GM21576 (cell line): Measurements from ENCODE around the gene COG4.
"Not testable (repeated sequence)": the region's sequence is repeated elsewhere in the genome, so short reads cannot be mapped to it uniquely, and the experiment has no call there.

ENCODE experiments used
- ATAC-seq: cut with Tn5 transposase; IDR thresholded peaks from one replicate; pipeline ENCODE4 v1.9.1; 2021; ENCODE audit warnings: mild to moderate bottlenecking, moderate library complexity; ENCODE audit not compliant: unreplicated experiment

The COG4 gene

GRCh38 chr16:70523076-70523742 is at the start of gene COG4:
Gene COG4 (minus strand): TSS chr16:70523554. CDS start chr16:70523543, 11 bp downstream.
- ATAC-seq, result peak; percentile 56

- no peak for ATAC-seq
Observed at GRCh38 chr16:70572926-70573270, 49.5 kb upstream of the COG4 start.

- no peak for ATAC-seq
Observed at GRCh38 chr16:70572050-70572925, 48.9 kb upstream of the COG4 start.

- ATAC-seq, result no peak
Observed at GRCh38 chr16:70571623-70572022, 48.3 kb upstream of the COG4 start.

- no peak for ATAC-seq
Observed at GRCh38 chr16:70570967-70571570, 47.7 kb upstream of the COG4 start.

- no peak for ATAC-seq
Observed at GRCh38 chr16:70569752-70570151, 46.4 kb upstream of the COG4 start.

- ATAC-seq, result no peak
Observed at GRCh38 chr16:70568601-70569237, 45.4 kb upstream of the COG4 start.

GRCh38 chr16:70565053-70565452 is 41.7 kb upstream of the COG4 start:
- ATAC-seq, result no peak

- ATAC-seq, result no peak
Observed at GRCh38 chr16:70563636-70564035, 40.3 kb upstream of the COG4 start.

- no peak for ATAC-seq
Observed at GRCh38 chr16:70561623-70562022, 38.3 kb upstream of the COG4 start.

- no peak for ATAC-seq
Observed at GRCh38 chr16:70556063-70556462, 32.7 kb upstream of the COG4 start.

- no peak for ATAC-seq
Observed at GRCh38 chr16:70553645-70554044, 30.3 kb upstream of the COG4 start.

GRCh38 chr16:70552675-70553074 is 29.3 kb upstream of the COG4 start:
- ATAC-seq, result no peak

- no peak for ATAC-seq
Observed at GRCh38 chr16:70551788-70552187, 28.4 kb upstream of the COG4 start.

GRCh38 chr16:70550082-70550481 is 26.7 kb upstream of the COG4 start:
- no peak for ATAC-seq

- ATAC-seq, result no peak
Observed at GRCh38 chr16:70548936-70549335, 25.6 kb upstream of the COG4 start.

GRCh38 chr16:70544548-70544947 is 21.2 kb upstream of the COG4 start:
- ATAC-seq, result no peak

GRCh38 chr16:70540994-70541393 is 17.6 kb upstream of the COG4 start:
- ATAC-seq, result no peak

- no peak for ATAC-seq
Observed at GRCh38 chr16:70534971-70535370, 11.6 kb upstream of the COG4 start.

- ATAC-seq, result not testable (repeated sequence)
Observed at GRCh38 chr16:70529954-70530353, 6.6 kb upstream of the COG4 start.

- no peak for ATAC-seq
Observed at GRCh38 chr16:70529051-70529777, 5.9 kb upstream of the COG4 start.
